HUES64 (cell line): Measurements from ENCODE around the gene GPR156.
"Not testable (repeated sequence)": the region's sequence is repeated elsewhere in the genome, so short reads cannot be mapped to it uniquely, and the experiment has no call there.

ENCODE experiments used
- H3K27ac ChIP-seq: 2 replicates; pipeline ENCODE4 v1.7.0; 2013; ENCODE audit warnings: low read depth, low read length, inconsistent platforms
- H3K27me3 ChIP-seq: 2 replicates; pipeline ENCODE4 v1.6.1; 2013; ENCODE audit warnings: mild to moderate bottlenecking, low read length; ENCODE audit not compliant: insufficient read depth
- H3K36me3 ChIP-seq: 2 replicates; pipeline ENCODE4 v1.6.1; 2013; ENCODE audit warnings: mild to moderate bottlenecking, low read length; ENCODE audit not compliant: insufficient read depth
- H3K4me1 ChIP-seq: 2 replicates; pipeline ENCODE4 v1.6.1; 2013; ENCODE audit warnings: mild to moderate bottlenecking, low read length, moderate library complexity; ENCODE audit not compliant: insufficient read depth
- H3K4me3 ChIP-seq: 2 replicates; pipeline ENCODE4 v1.5.1; 2013; ENCODE audit warnings: mild to moderate bottlenecking, low read length, moderate library complexity
- H3K9ac ChIP-seq: 2 replicates; pipeline ENCODE4 v1.6.1; 2013; ENCODE audit warnings: mild to moderate bottlenecking, low read depth, low read length
- H3K9me3 ChIP-seq: 2 replicates; pipeline ENCODE4 v1.6.1; 2013; ENCODE audit warnings: low read depth, low read length; ENCODE audit not compliant: insufficient read depth
- WGBS: fragments of 150-250, 120-280 bp; methylation state at CpG from one replicate; pipeline ENCODE4 v1.1.7; 2013; ENCODE audit warnings: missing lambda C conversion rate; 5-methylcytosine and 5-hydroxymethylcytosine counted together

Gene GPR156

GRCh38 chr3:120300971-120301370 lies 15.9 kb upstream of the GPR156 start:
- no peaks in the 10 kb centered on the region for H3K27me3 ChIP-seq
- H3K4me3 ChIP-seq = no peak overlapping the region
- no peaks in the 10 kb centered on the region for H3K36me3 ChIP-seq
- H3K27ac ChIP-seq = no peak overlapping the region
- 100% methylated on average over 2 of the region's 3 CpGs for WGBS
- H3K4me1 ChIP-seq = peaks cover 3% of the 10 kb centered on the region; the same call in 1 of the 2 replicates
- H3K9ac ChIP-seq = no peak overlapping the region
- no peaks in the 10 kb centered on the region for H3K9me3 ChIP-seq

DNA sequence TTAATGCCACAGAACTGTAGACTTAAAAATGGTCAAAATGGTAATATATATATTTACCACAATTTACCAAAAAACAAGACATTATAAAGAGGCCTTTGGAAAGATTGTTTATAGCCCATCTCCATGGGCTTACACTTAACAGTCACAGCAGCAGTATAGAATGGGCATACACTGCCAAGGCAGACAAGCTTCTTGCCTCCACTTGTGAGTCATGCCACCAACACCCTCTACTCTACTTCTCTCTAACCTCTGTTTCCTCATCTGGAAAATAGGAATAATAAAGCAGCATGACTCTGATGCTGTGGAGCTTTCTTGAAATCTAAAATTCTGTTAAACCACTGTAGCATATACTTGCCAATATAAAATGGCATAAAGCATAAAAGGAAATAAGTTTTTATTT lies 14.4 kb upstream of the GPR156 start:
- Histone ChIP-seq H3K9ac (no peak overlapping the region), H3K4me3 (no peak overlapping the region), H3K36me3 (no peaks in the 10 kb centered on the region), H3K27me3 (no peaks in the 10 kb centered on the region), H3K9me3 (no peaks in the 10 kb centered on the region), H3K4me1 (peaks cover 3% of the 10 kb centered on the region; the same call in 1 of the 2 replicates), H3K27ac (no peak overlapping the region)

GRCh38 chr3:120298996-120299395 lies 14.0 kb upstream of the GPR156 start:
- H3K36me3 ChIP-seq = no peaks in the 10 kb centered on the region
- H3K9me3 ChIP-seq = no peaks in the 10 kb centered on the region
- no peak overlapping the region for H3K9ac ChIP-seq
- H3K4me3 ChIP-seq = no peak overlapping the region
- H3K27me3 ChIP-seq = no peaks in the 10 kb centered on the region
- peaks cover 3% of the 10 kb centered on the region; the same call in 1 of the 2 replicates for H3K4me1 ChIP-seq
- H3K27ac ChIP-seq = no peak overlapping the region

GRCh38 chr3:120291552-120291951 lies 6.5 kb upstream of the GPR156 start:
- H3K36me3 ChIP-seq, H3K9me3 ChIP-seq, H3K9ac ChIP-seq, H3K27ac ChIP-seq, H3K4me3 ChIP-seq, H3K4me1 ChIP-seq: not testable (repeated sequence)
- H3K27me3 ChIP-seq = peaks cover 10% of the 10 kb centered on the region
- 79% methylated on average over 2 of the region's 2 CpGs for WGBS

DNA sequence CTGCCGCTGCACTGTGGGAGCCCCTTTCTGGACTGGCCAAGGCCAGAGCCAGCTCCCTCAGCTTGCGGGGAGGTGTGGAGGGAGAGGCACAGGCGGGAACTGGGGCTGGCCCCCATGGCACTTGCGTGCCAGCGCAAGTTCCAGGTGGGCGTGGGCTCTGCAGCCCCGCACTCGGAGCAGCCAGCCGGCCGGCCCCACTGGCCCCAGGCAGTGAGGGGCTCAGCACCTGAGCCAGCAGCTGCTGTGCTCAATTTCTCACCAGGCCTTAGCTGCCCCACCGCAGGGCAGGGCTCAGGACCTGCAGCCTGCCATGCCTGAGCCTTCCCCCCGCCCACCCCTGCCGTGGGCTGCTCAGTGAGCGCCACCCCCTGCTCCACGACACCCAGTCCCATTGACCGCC lies 4.6 kb upstream of the GPR156 start:
- peaks cover 29% of the 10 kb centered on the region for H3K27me3 ChIP-seq
- no peak overlapping the region for H3K9ac ChIP-seq
- no peak overlapping the region for H3K4me3 ChIP-seq
- H3K4me1 ChIP-seq = peaks cover 1% of the 10 kb centered on the region; the same call in 1 of the 2 replicates
- no peak overlapping the region for H3K27ac ChIP-seq
- no peaks in the 10 kb centered on the region for H3K9me3 ChIP-seq
- WGBS = 90% methylated on average over 16 of the region's 16 CpGs
- H3K36me3 ChIP-seq = no peaks in the 10 kb centered on the region

GRCh38 chr3:120286465-120286864 lies 1.4 kb upstream of the GPR156 start:
- Histone ChIP-seq H3K36me3 (no peaks in the 10 kb centered on the region), H3K9me3 (no peaks in the 10 kb centered on the region), H3K27ac (no peak overlapping the region), H3K27me3 (peaks cover 43% of the 10 kb centered on the region), H3K4me1 (peaks cover 17% of the 10 kb centered on the region), H3K9ac (no peak overlapping the region), H3K4me3 (no peak overlapping the region)
- WGBS = 92% methylated on average over 2 of the region's 2 CpGs

GRCh38 chr3:120285508-120285841 lies 453 bp upstream of the GPR156 start:
- H3K4me3 ChIP-seq = peak overlapping the region; percentile 63
- H3K9me3 ChIP-seq = no peaks in the 10 kb centered on the region
- peaks cover 43% of the 10 kb centered on the region for H3K27me3 ChIP-seq
- H3K36me3 ChIP-seq = no peaks in the 10 kb centered on the region
- H3K9ac ChIP-seq = peak overlapping the region; percentile 73
- H3K4me1 ChIP-seq = peaks cover 17% of the 10 kb centered on the region
- no peak overlapping the region for H3K27ac ChIP-seq
- 68% methylated on average over 15 of the region's 15 CpGs for whole genome bisulfite sequencing

GRCh38 chr3:120281261-120281660 lies 3.8 kb downstream of the GPR156 start:
- H3K4me1 ChIP-seq = peaks cover 17% of the 10 kb centered on the region
- no peak overlapping the region for H3K4me3 ChIP-seq
- no peaks in the 10 kb centered on the region for H3K9me3 ChIP-seq
- H3K9ac ChIP-seq = no peak overlapping the region
- WGBS = 90% methylated on average over 3 of the region's 3 CpGs
- H3K36me3 ChIP-seq = no peaks in the 10 kb centered on the region
- H3K27ac ChIP-seq = no peak overlapping the region
- H3K27me3 ChIP-seq = peaks cover 30% of the 10 kb centered on the region

GRCh38 chr3:120280566-120280965 lies 4.5 kb downstream of the GPR156 start:
- no peak overlapping the region for H3K27ac ChIP-seq
- peaks cover 17% of the 10 kb centered on the region for H3K4me1 ChIP-seq
- no peaks in the 10 kb centered on the region for H3K9me3 ChIP-seq
- WGBS = 92% methylated on average over 3 of the region's 3 CpGs
- H3K36me3 ChIP-seq = no peaks in the 10 kb centered on the region
- H3K9ac ChIP-seq = no peak overlapping the region
- H3K4me3 ChIP-seq = no peak overlapping the region
- peaks cover 23% of the 10 kb centered on the region for H3K27me3 ChIP-seq

GRCh38 chr3:120280026-120280425 lies 5.0 kb downstream of the GPR156 start:
- H3K27ac ChIP-seq = no peak overlapping the region
- no peaks in the 10 kb centered on the region for H3K36me3 ChIP-seq
- H3K9ac ChIP-seq = no peak overlapping the region
- 97% methylated on average over 1 of the region's 1 CpG for WGBS
- peaks cover 18% of the 10 kb centered on the region for H3K27me3 ChIP-seq
- H3K4me3 ChIP-seq = no peak overlapping the region
- peaks cover 17% of the 10 kb centered on the region for H3K4me1 ChIP-seq
- H3K9me3 ChIP-seq = no peaks in the 10 kb centered on the region

DNA sequence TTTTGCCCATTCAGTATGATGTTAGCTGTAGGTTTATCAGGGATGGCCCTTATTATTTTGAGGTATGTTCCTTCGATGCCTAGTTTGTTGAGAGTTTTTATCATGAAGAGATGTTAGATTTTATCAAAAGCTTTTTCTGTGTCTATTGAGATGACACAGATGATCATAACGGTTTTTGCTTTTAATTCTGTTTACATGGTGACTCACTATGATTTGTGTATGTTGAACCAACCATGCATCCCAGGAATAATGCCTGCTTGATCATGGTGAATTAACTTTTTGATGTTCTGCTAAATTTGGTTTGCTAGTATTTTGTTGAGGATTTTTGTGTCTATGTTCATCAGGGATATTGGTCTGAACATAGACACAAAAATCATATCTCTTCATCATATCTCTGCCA lies 8.3 kb downstream of the GPR156 start:
- WGBS = 90% methylated on average over 2 of the region's 2 CpGs
- H3K27me3 ChIP-seq = no peaks in the 10 kb centered on the region

DNA sequence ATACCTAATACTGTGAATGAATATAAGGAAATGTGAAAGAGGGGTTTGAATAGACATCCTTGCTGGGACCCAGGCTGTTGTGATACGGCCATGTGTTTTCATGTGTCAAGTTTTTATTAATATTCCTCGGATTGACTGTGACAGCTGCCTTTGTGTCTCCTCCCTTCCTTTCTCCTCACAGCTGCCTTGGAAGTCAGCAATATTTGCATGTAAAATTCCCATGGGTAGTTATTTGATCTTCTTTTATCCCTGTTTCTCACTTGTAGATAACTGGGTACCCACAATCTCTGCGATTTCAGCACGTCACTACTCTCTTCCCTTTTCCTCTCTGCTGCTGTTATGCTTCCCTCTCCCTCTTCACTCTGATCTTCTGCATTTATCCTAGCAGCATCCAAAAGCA lies 9.4 kb downstream of the GPR156 start:
- H3K4me3 ChIP-seq = no peak overlapping the region

More for the DNA sequence above, 8.3 kb downstream of the GPR156 start:
- Histone ChIP-seq H3K4me3 (no peak overlapping the region), H3K9ac (no peak overlapping the region), H3K36me3 (no peaks in the 10 kb centered on the region), H3K9me3 (no peaks in the 10 kb centered on the region), H3K27ac (no peak overlapping the region), H3K4me1 (no peaks in the 10 kb centered on the region)

More for the DNA sequence above, 9.4 kb downstream of the GPR156 start:
- H3K9ac ChIP-seq = no peak overlapping the region
- no peaks in the 10 kb centered on the region for H3K27me3 ChIP-seq
- H3K9me3 ChIP-seq = no peaks in the 10 kb centered on the region
- no peaks in the 10 kb centered on the region for H3K36me3 ChIP-seq
- no peak overlapping the region for H3K27ac ChIP-seq
- H3K4me1 ChIP-seq = no peaks in the 10 kb centered on the region
- 91% methylated on average over 4 of the region's 4 CpGs for WGBS
